Right kidney (tissue), 1 donor: ENCODE results near the gene ANO9.
"Not testable (repeated sequence)": the region's sequence is repeated elsewhere in the genome, so short reads cannot be mapped to it uniquely, and the experiment has no call there.

ENCODE experiments used
- DNase-seq: peaks from one replicate; pipeline ENCODE4 v3.0.0-alpha.2; 2016

ANO9 gene

DNA sequence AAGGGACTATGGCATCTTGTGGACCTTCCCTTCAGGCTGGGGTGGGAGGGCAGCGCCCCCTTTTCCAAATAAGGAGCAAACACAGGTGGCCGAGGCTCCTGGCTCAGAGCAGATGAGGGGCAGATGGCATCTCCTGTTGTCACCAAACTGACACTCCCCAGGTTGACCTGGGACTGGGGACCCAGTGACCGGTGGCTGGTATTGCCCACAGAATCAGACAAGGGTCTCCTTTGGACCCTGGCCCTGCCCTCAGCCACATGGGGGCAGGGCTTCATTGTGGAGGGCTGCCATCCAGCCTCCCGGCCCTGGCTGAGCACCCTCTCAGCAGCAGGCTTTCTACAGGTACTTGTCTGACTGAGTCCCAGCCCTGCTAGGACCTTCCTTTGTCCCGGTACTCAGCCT is 26.2 kb downstream of the ANO9 start:
- DNase-seq: no peak

DNA sequence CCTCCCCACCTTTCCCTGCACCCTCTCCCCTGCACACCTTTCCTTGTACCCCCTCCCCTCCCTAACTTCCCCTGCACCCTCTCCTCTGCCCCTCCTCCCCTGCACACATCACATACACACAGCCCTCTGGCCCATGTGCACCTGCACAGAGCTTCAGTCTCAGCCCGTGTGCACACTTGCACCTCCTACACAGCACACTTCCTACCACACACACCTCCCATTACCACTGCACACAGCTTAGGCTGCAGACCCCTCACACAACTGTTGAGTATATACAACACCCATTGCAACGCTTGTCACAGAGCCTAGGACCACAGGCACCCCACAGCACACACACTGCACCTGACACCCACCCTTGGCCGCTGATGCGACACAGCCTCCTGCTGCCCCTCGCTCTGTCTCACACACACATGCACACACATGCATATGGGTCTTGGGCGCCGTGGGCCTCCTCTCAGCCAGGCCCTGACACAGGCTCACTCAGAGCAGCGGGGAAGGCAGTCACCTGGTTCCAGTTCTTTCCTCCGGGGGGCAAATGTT is 27.4 kb downstream of the ANO9 start:
- no peak for DNase-seq

GRCh38 chr11:413120-414081 is 28.4 kb downstream of the ANO9 start:
- no peak for DNase-seq

GRCh38 chr11:412641-413119 is 29.1 kb downstream of the ANO9 start:
- DNase-seq: no peak

DNA sequence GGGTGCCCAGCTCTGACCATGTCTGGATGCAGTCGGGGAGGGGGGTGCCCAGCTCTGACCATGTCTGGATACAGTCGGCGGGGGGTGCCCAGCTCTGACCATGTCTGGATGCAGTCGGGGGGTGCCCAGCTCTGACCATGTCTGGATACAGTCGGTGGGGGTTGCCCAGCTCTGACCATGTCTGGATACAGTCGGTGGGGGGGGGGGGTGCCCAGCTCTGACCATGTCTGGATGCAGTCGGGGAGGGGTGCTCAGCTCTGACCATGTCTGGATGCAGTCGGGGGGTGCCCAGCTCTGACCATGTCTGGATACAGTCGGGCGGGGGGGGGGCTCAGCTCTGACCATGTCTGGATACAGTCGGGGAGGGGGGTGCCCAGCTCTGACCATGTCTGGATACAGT is 30.3 kb downstream of the ANO9 start:
- DNase-seq: not testable (repeated sequence)

GRCh38 chr11:410711-411110 is 31.1 kb downstream of the ANO9 start:
- not testable (repeated sequence) for DNase-seq

DNA sequence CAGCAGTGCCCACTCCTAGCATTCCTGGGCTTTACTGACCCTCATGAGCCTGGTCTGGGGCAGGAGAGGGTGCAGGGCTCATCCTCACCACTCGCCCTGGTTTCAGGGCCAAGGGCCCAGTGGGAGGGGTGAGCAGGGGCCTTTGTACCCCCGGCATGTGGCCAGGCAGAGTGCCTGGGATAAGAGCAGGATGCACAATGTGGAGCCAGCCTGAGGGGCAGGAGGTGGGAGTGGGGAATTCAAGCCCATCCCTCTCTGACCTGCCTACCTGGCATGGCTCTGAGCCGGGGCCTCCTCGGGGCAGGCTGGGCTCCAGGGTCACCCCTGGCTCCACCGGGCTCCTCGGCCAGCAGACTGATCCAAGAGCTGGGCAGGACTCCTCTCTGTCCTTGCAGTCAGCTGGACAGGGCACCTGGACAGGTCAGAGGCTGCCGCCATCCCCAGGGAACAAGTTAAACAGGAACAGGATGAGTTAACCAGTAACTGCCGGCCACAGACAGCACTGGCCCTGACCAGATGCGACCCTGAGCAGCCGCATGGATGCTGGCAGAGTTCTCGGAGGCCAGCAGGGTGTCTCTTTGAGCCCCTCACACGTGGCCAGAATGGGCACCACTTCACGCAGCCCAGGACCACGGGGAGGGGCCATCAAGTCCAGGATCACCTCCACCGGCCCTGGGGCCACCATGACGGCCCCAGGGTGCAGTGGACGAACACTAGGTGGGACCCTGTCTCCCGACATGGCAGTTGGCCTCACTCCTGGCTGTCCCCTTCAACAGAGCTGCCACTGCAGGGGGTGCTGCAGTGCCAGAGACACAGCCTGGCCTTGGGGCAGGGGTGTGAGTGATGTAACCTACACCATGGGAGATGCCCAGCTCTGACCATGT is 32.0 kb downstream of the ANO9 start:
- no peak for DNase-seq

DNA sequence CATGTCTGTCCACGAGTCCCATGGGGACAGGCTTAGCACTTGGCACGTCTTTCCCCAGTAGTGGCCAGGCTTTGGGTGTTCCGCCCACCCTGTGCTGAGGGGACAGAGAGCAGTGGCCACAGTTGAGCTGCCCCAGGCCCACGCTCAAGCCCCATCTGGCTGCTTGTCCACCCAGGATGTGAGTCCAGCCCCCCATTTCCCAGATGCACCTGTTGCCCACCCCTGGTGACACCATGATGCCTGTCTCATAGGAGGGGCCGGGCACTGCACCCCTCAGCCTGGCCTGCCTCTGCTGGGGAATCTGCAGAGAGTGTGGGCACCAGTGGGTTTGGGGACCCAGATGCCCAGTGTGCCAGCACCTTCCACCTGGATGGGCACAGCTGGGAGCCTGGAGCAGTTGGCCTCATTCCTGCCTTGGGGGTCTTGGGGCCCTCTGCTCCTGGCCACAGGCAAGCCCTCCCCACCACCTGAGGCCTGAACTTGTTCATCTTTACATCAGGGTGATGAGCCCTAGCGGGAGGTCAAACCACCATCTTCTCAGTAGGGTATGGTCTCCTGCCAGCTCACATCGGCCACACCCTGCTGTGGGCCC is 32.7 kb downstream of the ANO9 start:
- no peak for DNase-seq

DNA sequence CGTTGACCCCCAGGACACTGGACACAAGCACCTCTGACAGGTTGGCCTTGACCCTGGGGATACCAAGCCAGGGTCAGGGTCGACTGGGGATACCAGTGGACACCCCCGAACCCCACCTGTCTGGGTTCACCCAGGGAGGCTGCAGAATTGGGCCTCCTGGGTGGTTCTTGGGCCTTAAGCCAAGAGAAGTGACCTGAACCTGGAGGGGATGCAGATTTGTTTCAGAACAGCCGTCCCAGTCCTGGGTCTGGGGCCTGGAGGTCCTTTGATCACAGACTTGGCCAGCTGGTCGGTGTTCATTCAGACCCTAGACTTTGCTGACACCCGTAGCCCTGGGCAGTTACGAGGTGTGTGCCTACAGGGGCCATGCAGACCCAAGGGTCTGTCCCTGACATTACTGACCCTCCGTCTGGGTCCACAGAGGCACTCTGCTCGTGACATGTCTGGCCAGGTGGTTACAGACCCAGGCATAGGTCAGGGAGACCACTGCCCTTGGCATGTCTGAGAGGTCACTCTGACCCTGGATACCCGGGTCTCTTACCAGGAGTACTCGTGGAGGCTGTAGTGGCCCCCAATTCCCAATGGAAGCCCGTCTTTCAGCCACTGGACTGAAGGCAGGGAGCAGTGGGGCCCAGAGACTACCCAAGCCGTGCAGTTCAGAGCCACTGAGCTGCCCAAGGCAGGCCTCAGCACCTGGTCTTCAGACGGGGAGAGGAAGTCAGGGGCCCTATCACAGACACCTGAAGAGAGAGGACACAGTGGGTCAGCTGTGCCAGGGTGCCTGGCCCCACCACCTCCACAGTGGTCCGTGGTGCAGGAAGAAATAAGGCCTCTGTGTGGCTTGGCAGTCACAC is 33.4 kb downstream of the ANO9 start:
- DNase-seq: no peak

DNA sequence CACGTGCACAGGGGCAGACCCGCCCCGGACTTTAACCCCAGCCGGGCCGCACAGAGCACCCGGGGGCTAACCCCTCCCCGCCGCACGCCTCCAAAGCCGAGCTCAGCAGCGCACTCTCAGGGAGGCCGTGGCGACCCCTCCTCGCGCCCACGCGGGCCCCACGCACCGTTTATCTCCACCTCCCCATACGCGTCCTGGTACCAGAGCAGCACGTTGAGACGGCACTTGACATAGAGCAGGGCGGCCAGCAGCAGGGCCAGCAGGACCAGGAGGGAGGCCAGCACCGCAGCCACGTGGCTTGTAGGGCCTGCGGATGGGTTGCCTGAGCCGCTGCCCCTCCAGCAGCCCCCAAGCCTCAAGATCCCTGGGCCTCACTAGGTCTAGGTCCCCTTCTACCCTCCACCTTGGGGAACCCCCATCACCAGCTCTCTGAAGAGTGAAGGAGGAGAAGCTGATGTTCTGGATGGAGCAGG is 34.1 kb downstream of the ANO9 start:
- no peak for DNase-seq

DNA sequence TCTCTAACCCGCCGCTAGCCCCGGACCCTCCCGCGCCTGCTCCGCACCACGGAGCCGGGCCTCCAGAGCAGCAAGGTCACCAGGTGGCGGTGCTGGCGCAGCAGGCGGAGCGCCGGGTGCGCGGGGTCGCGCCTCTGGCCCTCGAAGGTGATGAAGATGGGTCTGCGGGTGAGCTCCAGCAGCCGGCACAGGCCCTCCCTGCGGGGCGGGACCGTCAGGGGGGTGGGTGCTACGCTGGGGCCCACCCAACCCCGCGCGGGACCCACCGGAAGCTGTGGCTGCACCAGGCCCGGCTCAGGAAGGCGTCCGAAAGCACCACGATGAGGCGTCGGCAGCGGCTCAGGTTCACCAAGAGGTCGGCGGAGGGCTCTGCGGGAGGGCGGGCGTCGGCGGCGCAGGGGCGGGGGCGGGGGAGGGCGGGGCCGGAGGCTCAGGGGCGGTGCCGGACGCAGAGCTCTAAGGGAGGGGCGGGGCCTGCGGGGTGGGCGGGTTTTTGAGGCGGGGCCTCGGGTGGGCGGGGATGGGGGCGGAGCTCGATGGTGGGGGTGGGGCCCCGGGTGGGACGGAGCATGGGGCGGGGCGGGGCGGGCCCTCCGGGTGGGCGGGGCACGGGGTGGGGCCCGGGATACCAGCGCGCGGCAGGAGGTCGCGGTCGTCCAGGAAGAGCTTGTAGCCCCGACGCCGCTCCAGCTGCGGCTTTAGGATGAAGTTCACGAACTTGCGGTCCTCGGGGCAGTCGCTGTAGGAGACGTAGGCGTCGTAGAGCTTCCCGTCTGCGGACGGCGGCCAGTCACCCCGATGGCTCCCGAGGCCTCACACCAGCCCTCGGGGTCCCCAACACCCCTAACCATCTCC is 34.8 kb downstream of the ANO9 start:
- DNase-seq: peak; percentile 80

GRCh38 chr11:405954-406795 is 35.6 kb downstream of the ANO9 start:
- no peak for DNase-seq

- DNase-seq: no peak
These were observed 36.4 kb downstream of the ANO9 start for GRCh38 chr11:405323-405953.

DNA sequence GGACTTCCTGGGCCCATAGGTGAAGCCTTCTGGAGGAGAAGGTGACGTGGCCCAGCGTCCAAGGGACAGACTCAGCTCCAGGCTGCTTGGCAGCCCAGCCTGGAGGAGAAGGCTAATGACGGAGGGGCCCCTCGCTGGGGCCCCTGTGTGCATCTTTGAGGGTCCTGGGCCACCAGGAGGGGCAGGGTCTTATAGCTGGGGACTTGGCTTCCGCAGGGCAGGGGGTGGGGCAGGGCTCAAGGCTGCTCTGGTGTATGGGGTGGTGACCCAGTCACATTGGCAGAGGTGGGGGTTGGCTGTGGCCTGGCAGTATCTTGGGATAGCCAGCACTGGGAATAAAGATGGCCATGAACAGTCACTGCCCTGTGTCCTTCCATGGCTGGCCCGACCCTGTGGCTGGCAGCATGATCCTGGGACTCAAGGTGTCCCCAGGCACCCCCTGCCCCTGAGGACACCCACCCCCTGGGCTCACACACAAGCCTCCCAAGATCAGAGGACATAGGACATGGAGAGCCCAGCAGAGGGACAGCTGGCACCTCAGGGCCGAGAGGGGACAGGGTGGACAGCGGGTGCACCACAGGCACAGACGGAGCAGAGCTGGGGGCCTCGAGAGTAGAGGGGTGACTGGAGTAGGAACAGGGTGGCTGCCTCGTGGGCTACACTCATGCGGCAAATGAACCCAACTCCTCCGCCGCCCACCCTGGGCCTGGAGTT is 37.1 kb downstream of the ANO9 start:
- no peak for DNase-seq

GRCh38 chr11:403761-404431 is 37.9 kb downstream of the ANO9 start:
- no peak for DNase-seq

- no peak for DNase-seq
These were observed 38.6 kb downstream of the ANO9 start for GRCh38 chr11:403021-403760.

DNA sequence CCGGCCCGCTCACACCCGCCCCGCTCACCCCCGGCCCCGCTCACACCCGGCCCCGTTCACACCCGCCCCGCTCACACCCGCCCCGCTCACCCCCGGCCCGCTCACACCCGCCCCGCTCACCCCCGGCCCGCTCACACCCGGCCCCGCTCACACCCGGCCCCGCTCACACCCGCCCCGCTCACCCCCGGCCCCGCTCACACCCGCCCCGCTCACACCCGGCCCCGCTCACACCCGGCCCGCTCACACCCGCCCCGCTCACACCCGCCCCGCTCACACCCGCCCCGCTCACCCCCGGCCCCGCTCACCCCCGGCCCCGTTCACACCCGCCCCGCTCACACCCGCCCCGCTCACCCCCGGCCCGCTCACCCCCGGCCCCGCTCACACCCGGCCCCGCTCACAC is 40.6 kb downstream of the ANO9 start:
- DNase-seq: not testable (repeated sequence)
